K562 (cell line): Measurements from ENCODE around the gene MYO16. TPM values are rescaled to one million over a fixed set of nuclear protein-coding genes. Genes with fewer than 3 reads are reported as not detected.

ENCODE experiments used
- EP300 ChIP-seq: IDR thresholded peaks from 2 replicates; pipeline ENCODE4 v1.6.1; 2012; ENCODE audit warnings: low read length, improper control_type of control experiment
- FOXJ2 ChIP-seq: fragments of 200-800 bp; sonication (Bioruptor generic); IDR thresholded peaks from 2 replicates; pipeline ENCODE4 v1.6.1; 2016; ENCODE audit warnings: missing genetic modification characterization, missing compliant biosample characterization
- MCM7 ChIP-seq, 2 experiments: fragments of 450-650 bp; IDR thresholded peaks; 2 replicates each; pipeline ENCODE4 v1.6.1; 2016 to 2018
- PHTF2 ChIP-seq: fragments of 250-450 bp; sonication (Bioruptor Pico); IDR thresholded peaks from 2 replicates; pipeline ENCODE4 v1.5.0; 2021; ENCODE audit warnings: mild to moderate bottlenecking
- TAL1 ChIP-seq: fragments of 450-650 bp; IDR thresholded peaks from 2 replicates; pipeline ENCODE4 v1.6.1; 2016; ENCODE audit warnings: mild to moderate bottlenecking
- TCFL5 ChIP-seq: fragments of 250-450 bp; sonication (Bioruptor Pico); conservative IDR thresholded peaks from 2 replicates; pipeline ENCODE4 v1.6.1; 2021; ENCODE audit warnings: mild to moderate bottlenecking, moderate library complexity, matching md5 sums
- TEAD4 ChIP-seq, 2 experiments: sonication (generic) in 1 of 2; formaldehyde crosslinking in 1 of 2; IDR thresholded peaks; 2 replicates each; pipeline versions ENCODE4 v1.6.1 to v1.8.0; 2012 to 2022; ENCODE audit warnings: borderline replicate concordance in 1 of 2, inconsistent platforms in 1 of 2, low read length in 1 of 2, mild to moderate bottlenecking in 1 of 2, missing genetic modification reagents in 1 of 2
- ZFP1 ChIP-seq: fragments of 450-650 bp; formaldehyde crosslinking; IDR thresholded peaks from 2 replicates; pipeline ENCODE4 v1.4.0; 2020; ENCODE audit warnings: mild to moderate bottlenecking, mixed read lengths
- ZNF140 ChIP-seq: fragments of 250-450 bp; sonication (Bioruptor Pico); IDR thresholded peaks from 2 replicates; pipeline ENCODE4 v1.8.0; 2021; ENCODE audit warnings: moderate library complexity, mild to moderate bottlenecking, inconsistent platforms
- ZNF175 ChIP-seq: fragments of 200-800 bp; sonication (Bioruptor generic); IDR thresholded peaks from 2 replicates; pipeline ENCODE4 v1.6.1; 2016; ENCODE audit warnings: low read depth, mild to moderate bottlenecking, missing genetic modification characterization, missing compliant biosample characterization
- ZNF24 ChIP-seq: fragments of 450-650 bp; IDR thresholded peaks from 2 replicates; pipeline ENCODE4 v1.6.1; 2016
- polyA plus RNA-seq, 8 experiments: library from polyadenylated mRNA; depleted of rRNA in 4 of 8; stranded (reverse) in 5 of 8; unstranded in 3 of 8; fragments of >200 nt; fragmentation: Nextera tagmentation in 2 of 8; fragmentation: Illumina TruSeq in 1 of 8; extraction: Ambion mirVana in 2 of 8; extraction: Trizol in 1 of 8; gene quantifications; 2 replicates each; pipeline versions ENCODE4 v1.2.1 to v1.2.3, GENCODE V29; 2011 to 2014; ENCODE audit warnings: inconsistent platforms in 1 of 8, missing spikeins in 1 of 8
- total RNA-seq, 7 experiments: library from RNA; depleted of rRNA in 6 of 7; stranded (reverse); fragments of >200 nt in 6 of 7; fragmentation: Illumina TruSeq in 2 of 7; extraction: Trizol in 2 of 7; gene quantifications; 2 replicates each; pipeline versions ENCODE4 v1.2.1 to v1.2.3, GENCODE V29; 2011 to 2021; ENCODE audit warnings: low replicate concordance in 1 of 7
- TF ChIP-seq, protein P1 (sequence below): fragments of 250-450 bp; sonication (Bioruptor Pico); IDR thresholded peaks from 2 replicates; pipeline ENCODE4 v1.8.0; 2022; ENCODE audit warnings: moderate library complexity, mild to moderate bottlenecking, inconsistent platforms
- TF ChIP-seq, protein P2 (sequence below), 2 experiments: fragments of 200-800 bp in 1 of 2; sonication (Bioruptor generic) in 1 of 2; sonication (generic) in 1 of 2; formaldehyde crosslinking in 1 of 2; IDR thresholded peaks in 1 of 2; conservative IDR thresholded peaks in 1 of 2; 2 replicates each; pipeline versions ENCODE4 v1.5.0 to v1.6.1; 2016 to 2020; ENCODE audit warnings: missing compliant biosample characterization in 1 of 2, missing genetic modification characterization in 1 of 2, missing genetic modification reagents in 1 of 2
- TF ChIP-seq, protein P3 (sequence below): fragments of 250-450 bp; sonication (Bioruptor Pico); IDR thresholded peaks from 2 replicates; pipeline ENCODE4 v1.4.0; 2020
- TF ChIP-seq, protein P4 (sequence below): IDR thresholded peaks from 2 replicates; pipeline ENCODE4 v1.6.1; 2016; ENCODE audit warnings: missing genetic modification characterization, missing compliant biosample characterization
- TF ChIP-seq, protein P5 (sequence below): fragments of 450-650 bp; formaldehyde crosslinking; IDR thresholded peaks from 2 replicates; pipeline ENCODE4 v1.4.0; 2022; ENCODE audit warnings: mild to moderate bottlenecking, moderate library complexity

The MYO16 gene
- total and polyA plus RNA-seq, 9 of the 15 experiments (the other 6 are each of a cell fraction or from before 2014, with no cell fraction given): 4.3 to 45.7 (median 12.1) TPM

DNA sequence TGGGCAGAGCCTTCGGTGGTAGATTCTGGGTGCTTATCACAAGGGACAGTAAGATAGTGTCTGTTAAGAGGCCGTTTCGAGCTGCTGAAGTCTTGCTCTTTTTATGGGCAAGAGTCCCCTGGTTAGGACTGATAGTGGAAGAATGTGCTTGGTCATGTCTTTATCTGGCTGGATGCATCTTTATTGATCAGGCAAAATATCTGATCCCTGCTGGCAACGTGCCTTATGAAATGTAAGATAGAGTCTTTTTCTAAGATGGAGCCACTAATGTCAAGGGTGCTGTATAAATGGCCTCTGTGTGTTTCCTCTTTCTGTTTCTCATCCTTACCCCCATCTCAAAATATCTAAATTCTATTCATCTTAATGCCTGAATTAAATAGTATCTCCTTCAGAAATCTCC lies 53.3 kb downstream of the MYO16 start (continued):
- TF ChIP-seq, protein P1, sequence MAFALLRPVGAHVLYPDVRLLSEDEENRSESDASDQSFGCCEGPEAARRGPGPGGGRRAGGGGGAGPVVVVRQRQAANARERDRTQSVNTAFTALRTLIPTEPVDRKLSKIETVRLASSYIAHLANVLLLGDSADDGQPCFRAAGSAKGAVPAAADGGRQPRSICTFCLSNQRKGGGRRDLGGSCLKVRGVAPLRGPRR (CRISPR knock-in tag): peak; percentile 85; the same call in 1 of the 2 replicates
- TF ChIP-seq, protein P2, sequence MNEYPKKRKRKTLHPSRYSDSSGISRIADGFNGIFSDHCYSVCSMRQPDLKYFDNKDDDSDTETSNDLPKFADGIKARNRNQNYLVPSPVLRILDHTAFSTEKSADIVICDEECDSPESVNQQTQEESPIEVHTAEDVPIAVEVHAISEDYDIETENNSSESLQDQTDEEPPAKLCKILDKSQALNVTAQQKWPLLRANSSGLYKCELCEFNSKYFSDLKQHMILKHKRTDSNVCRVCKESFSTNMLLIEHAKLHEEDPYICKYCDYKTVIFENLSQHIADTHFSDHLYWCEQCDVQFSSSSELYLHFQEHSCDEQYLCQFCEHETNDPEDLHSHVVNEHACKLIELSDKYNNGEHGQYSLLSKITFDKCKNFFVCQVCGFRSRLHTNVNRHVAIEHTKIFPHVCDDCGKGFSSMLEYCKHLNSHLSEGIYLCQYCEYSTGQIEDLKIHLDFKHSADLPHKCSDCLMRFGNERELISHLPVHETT (CRISPR knock-in tag; conservative IDR thresholded peaks at IDR 0.05 in 1 of 2, IDR thresholded peaks at IDR 0.05 in 1 of 2): peak in 1 of 2 experiments; percentile 96; a peak in 2 of 4 replicates
- TF ChIP-seq ZFP1 (peak; percentile 85), ZNF140 (CRISPR knock-in tag) (0 out of 2 replicates have a peak, but pooled peaks have one; percentile 36), MCM7 (IDR thresholded peaks at IDR 0.05) (no peak), PHTF2 (CRISPR knock-in tag) (peak; percentile 79; the same call in 1 of the 2 replicates), ZNF24 (no peak), TEAD4 (IDR thresholded peaks at IDR 0.05; ENCODE audit: low read length) (peak; percentile 78), TEAD4 (CRISPR knock-in tag; IDR thresholded peaks at IDR 0.05; ENCODE audit: borderline replicate concordance) (no peak), TAL1 (peak; percentile 61), EP300 (peak; percentile 25; the same call in 1 of the 2 replicates), ZNF175 (peak; percentile 76; the same call in 1 of the 2 replicates), TCFL5 (peak; percentile 93), FOXJ2 (tag) (no peak)
- TF ChIP-seq, protein P3, sequence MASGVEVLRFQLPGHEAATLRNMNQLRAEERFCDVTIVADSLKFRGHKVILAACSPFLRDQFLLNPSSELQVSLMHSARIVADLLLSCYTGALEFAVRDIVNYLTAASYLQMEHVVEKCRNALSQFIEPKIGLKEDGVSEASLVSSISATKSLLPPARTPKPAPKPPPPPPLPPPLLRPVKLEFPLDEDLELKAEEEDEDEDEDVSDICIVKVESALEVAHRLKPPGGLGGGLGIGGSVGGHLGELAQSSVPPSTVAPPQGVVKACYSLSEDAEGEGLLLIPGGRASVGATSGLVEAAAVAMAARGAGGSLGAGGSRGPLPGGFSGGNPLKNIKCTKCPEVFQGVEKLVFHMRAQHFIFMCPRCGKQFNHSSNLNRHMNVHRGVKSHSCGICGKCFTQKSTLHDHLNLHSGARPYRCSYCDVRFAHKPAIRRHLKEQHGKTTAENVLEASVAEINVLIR (CRISPR knock-in tag): peak; percentile 78
- TF ChIP-seq, protein P4, sequence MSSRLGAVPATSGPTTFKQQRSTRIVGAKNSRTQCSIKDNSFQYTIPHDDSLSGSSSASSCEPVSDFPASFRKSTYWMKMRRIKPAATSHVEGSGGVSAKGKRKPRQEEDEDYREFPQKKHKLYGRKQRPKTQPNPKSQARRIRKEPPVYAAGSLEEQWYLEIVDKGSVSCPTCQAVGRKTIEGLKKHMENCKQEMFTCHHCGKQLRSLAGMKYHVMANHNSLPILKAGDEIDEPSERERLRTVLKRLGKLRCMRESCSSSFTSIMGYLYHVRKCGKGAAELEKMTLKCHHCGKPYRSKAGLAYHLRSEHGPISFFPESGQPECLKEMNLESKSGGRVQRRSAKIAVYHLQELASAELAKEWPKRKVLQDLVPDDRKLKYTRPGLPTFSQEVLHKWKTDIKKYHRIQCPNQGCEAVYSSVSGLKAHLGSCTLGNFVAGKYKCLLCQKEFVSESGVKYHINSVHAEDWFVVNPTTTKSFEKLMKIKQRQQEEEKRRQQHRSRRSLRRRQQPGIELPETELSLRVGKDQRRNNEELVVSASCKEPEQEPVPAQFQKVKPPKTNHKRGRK (tag): no peak
- TF ChIP-seq, protein P5, sequence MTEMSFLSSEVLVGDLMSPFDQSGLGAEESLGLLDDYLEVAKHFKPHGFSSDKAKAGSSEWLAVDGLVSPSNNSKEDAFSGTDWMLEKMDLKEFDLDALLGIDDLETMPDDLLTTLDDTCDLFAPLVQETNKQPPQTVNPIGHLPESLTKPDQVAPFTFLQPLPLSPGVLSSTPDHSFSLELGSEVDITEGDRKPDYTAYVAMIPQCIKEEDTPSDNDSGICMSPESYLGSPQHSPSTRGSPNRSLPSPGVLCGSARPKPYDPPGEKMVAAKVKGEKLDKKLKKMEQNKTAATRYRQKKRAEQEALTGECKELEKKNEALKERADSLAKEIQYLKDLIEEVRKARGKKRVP (CRISPR knock-in tag): peak; percentile 84
- TF ChIP-seq, all 486 proteins: peak for 108
